ENCODE measurements around the gene TMEM270.
A peak's percentile ranks its signal among the peaks of the same experiment; 100 is the strongest.
"Not testable (repeated sequence)": the region's sequence is repeated elsewhere in the genome, so short reads cannot be mapped to it uniquely, and the experiment has no call there.

Gene TMEM270

GRCh38 chr7:73831584-73831833 lies 29.4 kb upstream of the TMEM270 start:
- no peak overlapping the region for H3K4me3 ChIP-seq (ENCODE audit: low read depth, low read length)
- no peak for DNase-seq (ENCODE audit: low read depth)

- DNase-seq (ENCODE audit: low read depth), result no peak
- no peak overlapping the region for H3K4me3 ChIP-seq (ENCODE audit: low read depth, low read length)
Observed at GRCh38 chr7:73831834-73832651, 28.9 kb upstream of the TMEM270 start.

DNA sequence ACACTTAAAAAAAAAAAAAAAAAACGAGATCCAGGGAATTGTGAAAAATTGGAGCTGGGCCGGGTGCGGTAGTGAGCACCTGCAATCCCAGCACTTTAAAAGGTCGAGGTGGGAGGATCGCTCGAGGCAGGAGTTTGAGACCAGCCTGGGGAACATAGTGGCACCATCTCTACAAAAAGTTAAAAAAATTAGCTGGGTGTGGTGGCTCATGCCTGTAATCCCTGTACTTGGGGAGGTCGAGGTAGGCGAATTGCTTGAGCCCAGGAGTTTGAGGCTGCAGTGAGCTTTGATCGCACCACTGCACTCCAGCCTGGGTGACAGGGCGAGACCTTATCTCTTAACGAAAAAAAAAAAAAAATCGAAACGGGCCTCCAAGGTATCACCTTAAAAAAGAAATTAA lies 28.2 kb upstream of the TMEM270 start:
- DNase-seq (ENCODE audit: low read depth), result no peak
- no peak overlapping the region for H3K4me3 ChIP-seq (ENCODE audit: low read depth, low read length)

GRCh38 chr7:73833251-73833919 lies 27.6 kb upstream of the TMEM270 start:
- DNase-seq (ENCODE audit: low read depth), result no peak

GRCh38 chr7:73834626-73835191 lies 26.2 kb upstream of the TMEM270 start:
- no peak for DNase-seq (ENCODE audit: low read depth)
- H3K4me3 ChIP-seq (ENCODE audit: low read depth, low read length), result no peak overlapping the region

More at GRCh38 chr7:73833251-73833919, 27.6 kb upstream of the TMEM270 start:
- H3K4me3 ChIP-seq (ENCODE audit: low read depth, low read length), result no peak overlapping the region

GRCh38 chr7:73837167-73837566 lies 23.8 kb upstream of the TMEM270 start:
- H3K4me3 ChIP-seq (ENCODE audit: low read depth, low read length); DNase-seq (ENCODE audit: low read depth): not testable (repeated sequence)

- H3K4me3 ChIP-seq (ENCODE audit: low read depth, low read length), result no peak overlapping the region
- DNase-seq (ENCODE audit: low read depth), result no peak
Observed at GRCh38 chr7:73838642-73839041, 22.3 kb upstream of the TMEM270 start.

- no peak for DNase-seq (ENCODE audit: low read depth)
- H3K4me3 ChIP-seq (ENCODE audit: low read depth, low read length), result no peak overlapping the region
Observed at GRCh38 chr7:73839290-73839689, 21.7 kb upstream of the TMEM270 start.

DNA sequence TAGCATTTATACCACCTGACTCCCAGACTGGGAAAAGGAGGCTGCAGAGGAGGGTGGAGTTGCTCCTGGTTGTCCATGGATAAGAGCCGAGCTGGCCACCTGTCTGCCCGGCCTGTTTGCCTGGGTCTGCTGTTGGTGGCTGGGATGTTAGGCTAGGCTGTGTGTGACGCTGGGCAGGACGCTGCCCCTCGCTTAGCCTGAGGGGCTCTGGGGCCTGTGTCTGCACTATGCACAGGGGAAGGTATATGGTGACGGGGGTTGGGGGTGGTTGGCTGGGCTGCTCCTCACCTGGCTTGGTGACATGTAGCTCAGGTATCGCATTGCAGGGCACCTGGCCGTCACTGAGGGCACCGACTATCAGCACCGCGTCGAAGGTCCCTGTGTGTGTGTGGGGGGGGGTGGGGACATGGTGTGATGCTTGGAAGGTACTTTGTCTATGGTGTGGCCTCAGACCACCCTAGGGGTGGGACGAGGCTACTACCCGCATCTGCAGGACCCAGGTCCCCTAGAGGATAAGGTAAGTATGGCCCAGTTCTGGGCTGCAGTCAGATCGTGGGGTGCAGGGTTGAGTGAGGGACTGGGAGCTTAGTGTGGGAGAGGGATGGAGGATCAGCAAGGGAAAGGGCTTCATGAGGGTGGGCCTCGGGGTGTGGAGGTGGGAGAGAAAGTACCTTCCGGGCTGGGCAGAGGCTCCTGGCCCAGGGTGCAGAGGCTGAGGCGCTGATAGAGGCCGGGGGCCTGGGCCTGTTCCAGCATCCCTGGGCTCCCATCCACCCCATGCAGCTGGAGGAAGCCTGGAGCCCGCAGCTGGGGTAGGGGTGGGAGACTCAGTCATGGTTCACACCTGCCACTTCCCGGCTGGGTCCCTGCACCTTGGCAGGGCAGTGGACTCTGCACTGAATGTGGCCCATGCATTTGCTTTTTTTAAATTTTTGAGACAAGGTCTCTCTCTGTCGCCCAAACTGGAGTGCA lies 20.9 kb upstream of the TMEM270 start:
- no peak for DNase-seq (ENCODE audit: low read depth)
- no peak overlapping the region for H3K4me3 ChIP-seq (ENCODE audit: low read depth, low read length)

GRCh38 chr7:73840715-73841379 lies 20.1 kb upstream of the TMEM270 start:
- no peak for DNase-seq (ENCODE audit: low read depth)
- no peak overlapping the region for H3K4me3 ChIP-seq (ENCODE audit: low read depth, low read length)

- no peak for DNase-seq (ENCODE audit: low read depth)
- H3K4me3 ChIP-seq (ENCODE audit: low read depth, low read length), result peak overlapping the region; percentile 68
Observed at GRCh38 chr7:73841689-73842066, 19.3 kb upstream of the TMEM270 start.

- peak; percentile 68 for DNase-seq (ENCODE audit: low read depth)
- H3K4me3 ChIP-seq (ENCODE audit: low read depth, low read length), result peak within 1 kb of the TSS; percentile 68
Observed at GRCh38 chr7:73842067-73842976, 18.6 kb upstream of the TMEM270 start, which contains the start of gene METTL27. TSS of gene METTL27 (minus strand) at chr7:73842516. CDS start at chr7:73842140, 376 bp downstream.

DNA sequence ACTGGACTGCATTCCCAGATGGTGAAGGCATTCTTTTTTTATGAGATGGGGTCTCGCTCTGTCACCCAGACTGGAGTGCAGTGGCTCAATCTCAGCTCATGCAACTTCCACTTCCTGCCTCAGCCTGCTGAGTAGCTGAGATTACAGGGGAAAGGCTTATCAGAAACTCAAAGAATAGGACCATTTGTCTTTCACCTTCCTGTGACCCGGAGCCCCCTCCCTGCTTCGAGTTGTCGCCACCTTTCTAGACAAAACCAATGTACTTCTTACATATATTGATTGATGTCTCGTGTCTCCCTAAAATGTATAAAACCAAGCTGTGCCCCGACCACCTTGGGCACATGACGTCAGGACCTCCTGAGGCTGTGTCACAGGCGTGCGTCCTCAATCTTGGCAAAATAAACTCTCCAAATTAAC lies 16.8 kb upstream of the TMEM270 start:
- no peak overlapping the region for H3K4me3 ChIP-seq (ENCODE audit: low read depth, low read length)
- DNase-seq (ENCODE audit: low read depth), result no peak

- H3K4me3 ChIP-seq (ENCODE audit: low read depth, low read length), result no peak overlapping the region
- no peak for DNase-seq (ENCODE audit: low read depth)
Observed at GRCh38 chr7:73844848-73845460, 16.0 kb upstream of the TMEM270 start.

DNA sequence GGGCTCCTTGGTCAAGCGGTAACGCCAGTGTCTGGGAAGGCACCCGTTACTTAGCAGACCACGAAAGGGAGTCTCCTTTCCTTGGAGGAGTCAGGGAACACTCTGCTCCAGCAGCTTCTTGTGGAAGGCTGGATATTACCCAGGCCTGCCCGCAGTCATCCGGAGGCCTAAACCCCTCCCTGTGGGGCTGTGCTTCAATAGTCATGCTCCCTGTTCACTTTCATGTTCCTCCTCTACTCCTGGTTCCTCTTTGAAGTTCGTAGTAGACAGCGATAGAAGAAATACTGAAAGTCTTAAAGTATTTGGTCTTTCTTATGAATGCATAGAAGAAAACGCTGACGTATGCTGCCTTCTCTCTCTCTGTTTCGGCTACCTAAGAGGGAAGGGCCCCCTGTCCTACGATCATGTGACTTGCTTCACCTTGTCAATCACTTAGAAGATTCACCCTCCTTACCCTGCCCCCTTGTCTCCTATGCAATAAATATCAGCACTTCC lies 15.2 kb upstream of the TMEM270 start:
- H3K4me3 ChIP-seq (ENCODE audit: low read depth, low read length); DNase-seq (ENCODE audit: low read depth): not testable (repeated sequence)

DNA sequence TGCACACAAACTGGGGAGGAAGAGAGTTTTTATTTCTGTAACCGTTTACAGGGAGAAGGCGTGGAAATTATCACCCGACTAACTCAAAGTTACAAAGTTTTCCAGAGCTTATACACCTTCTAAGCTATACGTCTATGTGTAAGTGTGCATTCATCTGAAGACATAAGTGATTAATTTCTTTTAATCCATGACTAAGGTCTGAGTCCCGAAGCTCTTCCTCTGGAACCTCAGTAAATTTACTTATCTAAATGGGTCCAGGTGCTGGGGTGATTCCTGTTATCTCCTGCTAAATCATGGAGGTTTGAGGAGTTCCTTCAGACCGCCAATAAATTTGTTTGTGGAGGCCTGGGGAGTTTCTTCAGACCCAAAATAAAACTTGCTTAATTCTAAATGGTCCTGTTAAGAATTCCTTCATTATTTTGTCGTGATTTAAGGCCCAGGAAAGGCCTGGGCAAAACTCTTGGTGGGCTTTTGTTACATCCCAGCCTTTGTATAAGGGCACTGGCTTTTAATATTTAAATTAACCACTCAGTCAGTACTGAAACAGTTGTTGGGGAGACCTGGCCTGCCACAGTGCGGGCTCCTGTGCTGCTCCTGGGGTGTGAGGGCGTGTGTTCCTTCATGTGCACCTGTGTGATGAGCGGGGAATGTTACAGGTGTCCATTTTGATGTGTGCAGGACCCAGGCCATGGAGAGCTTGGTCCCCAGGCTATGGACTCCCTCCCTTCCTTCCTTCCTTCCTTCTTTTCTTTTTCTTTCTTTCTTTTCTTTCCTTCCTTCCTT lies 12.8 kb upstream of the TMEM270 start:
- no peak for DNase-seq (ENCODE audit: low read depth)
- no peak overlapping the region for H3K4me3 ChIP-seq (ENCODE audit: low read depth, low read length)

GRCh38 chr7:73850781-73851207 lies 10.2 kb upstream of the TMEM270 start:
- no peak overlapping the region for H3K4me3 ChIP-seq (ENCODE audit: low read depth, low read length)
- DNase-seq (ENCODE audit: low read depth), result peak; percentile 97

Measured in skeletal muscle cell (primary cell).